ENCODE measurements around the gene KIF18B. TPM values are rescaled to one million over a fixed set of nuclear protein-coding genes. Genes with fewer than 3 reads are reported as not detected.

KIF18B gene
- total and polyA plus RNA-seq, 2 of the 13 experiments (the other 11 are each of a cell fraction or from before 2014, with no cell fraction given) = 15.2 to 15.3 TPM

DNA sequence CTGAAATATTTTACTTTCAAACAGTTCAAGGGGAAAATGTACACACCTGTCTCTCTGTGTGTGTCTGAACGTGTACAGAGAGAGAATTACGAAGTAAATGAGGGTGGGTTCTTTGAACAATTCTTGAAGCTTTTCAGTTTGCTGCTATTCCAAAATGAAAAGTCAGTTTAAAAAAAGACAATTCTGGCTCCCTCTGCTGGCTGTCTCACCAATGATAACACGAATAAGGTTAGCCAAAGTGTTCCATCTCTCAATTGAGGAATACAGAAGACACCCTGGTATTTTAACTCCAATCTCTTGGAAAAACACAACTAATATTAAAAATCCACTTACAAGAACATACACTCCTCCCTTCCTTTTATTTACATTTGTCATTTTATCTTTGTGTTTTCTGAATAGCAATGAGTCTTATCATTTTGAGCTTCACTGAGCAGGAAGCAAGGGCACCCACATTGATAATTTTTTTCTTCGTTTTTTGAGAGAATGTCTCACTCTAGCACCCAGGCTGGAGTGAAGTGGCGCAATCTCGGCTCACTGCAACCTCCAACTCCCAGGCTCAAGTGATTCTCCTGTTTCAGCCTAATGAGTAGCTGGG lies 68.8 kb downstream of the KIF18B start (continued):
- TF ChIP-seq, protein P1, sequence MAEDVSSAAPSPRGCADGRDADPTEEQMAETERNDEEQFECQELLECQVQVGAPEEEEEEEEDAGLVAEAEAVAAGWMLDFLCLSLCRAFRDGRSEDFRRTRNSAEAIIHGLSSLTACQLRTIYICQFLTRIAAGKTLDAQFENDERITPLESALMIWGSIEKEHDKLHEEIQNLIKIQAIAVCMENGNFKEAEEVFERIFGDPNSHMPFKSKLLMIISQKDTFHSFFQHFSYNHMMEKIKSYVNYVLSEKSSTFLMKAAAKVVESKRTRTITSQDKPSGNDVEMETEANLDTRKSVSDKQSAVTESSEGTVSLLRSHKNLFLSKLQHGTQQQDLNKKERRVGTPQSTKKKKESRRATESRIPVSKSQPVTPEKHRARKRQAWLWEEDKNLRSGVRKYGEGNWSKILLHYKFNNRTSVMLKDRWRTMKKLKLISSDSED (CRISPR knock-in tag; IDR thresholded peaks at IDR 0.05) = no peak
- TF ChIP-seq, protein P2, sequence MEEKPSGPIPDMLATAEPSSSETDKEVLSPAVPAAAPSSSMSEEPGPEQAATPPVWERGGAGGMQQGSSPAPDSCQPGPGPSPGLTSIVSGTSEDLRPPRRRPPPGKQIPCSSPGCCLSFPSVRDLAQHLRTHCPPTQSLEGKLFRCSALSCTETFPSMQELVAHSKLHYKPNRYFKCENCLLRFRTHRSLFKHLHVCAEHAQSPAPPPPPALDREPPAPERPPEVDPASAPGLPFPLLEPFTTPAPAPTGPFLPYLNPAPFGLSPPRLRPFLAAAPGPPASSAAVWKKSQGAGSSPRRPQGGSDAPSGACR (CRISPR knock-in tag; IDR thresholded peaks at IDR 0.05) = no peak
- TF ChIP-seq U2AF2 (IDR thresholded peaks at IDR 0.05; ENCODE audit: low read depth, low read length) = no peak
- TF ChIP-seq, protein P3, sequence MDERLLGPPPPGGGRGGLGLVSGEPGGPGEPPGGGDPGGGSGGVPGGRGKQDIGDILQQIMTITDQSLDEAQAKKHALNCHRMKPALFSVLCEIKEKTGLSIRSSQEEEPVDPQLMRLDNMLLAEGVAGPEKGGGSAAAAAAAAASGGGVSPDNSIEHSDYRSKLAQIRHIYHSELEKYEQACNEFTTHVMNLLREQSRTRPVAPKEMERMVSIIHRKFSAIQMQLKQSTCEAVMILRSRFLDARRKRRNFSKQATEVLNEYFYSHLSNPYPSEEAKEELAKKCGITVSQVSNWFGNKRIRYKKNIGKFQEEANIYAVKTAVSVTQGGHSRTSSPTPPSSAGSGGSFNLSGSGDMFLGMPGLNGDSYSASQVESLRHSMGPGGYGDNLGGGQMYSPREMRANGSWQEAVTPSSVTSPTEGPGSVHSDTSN (CRISPR knock-in tag; IDR thresholded peaks at IDR 0.05) = no peak
- TF ChIP-seq ZNF510 (CRISPR knock-in tag; IDR thresholded peaks at IDR 0.05; ENCODE audit: low read depth) = no peak
- TF ChIP-seq RFX3 (CRISPR knock-in tag; IDR thresholded peaks at IDR 0.05) = no peak
- TF ChIP-seq ZNF556 (CRISPR knock-in tag; IDR thresholded peaks at IDR 0.05; ENCODE audit: borderline replicate concordance) = no peak
- TF ChIP-seq, protein P4, sequence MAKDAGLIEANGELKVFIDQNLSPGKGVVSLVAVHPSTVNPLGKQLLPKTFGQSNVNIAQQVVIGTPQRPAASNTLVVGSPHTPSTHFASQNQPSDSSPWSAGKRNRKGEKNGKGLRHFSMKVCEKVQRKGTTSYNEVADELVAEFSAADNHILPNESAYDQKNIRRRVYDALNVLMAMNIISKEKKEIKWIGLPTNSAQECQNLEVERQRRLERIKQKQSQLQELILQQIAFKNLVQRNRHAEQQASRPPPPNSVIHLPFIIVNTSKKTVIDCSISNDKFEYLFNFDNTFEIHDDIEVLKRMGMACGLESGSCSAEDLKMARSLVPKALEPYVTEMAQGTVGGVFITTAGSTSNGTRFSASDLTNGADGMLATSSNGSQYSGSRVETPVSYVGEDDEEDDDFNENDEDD (CRISPR knock-in tag; IDR thresholded peaks at IDR 0.05; ENCODE audit: borderline replicate concordance) = no peak
- TF ChIP-seq, protein P5, sequence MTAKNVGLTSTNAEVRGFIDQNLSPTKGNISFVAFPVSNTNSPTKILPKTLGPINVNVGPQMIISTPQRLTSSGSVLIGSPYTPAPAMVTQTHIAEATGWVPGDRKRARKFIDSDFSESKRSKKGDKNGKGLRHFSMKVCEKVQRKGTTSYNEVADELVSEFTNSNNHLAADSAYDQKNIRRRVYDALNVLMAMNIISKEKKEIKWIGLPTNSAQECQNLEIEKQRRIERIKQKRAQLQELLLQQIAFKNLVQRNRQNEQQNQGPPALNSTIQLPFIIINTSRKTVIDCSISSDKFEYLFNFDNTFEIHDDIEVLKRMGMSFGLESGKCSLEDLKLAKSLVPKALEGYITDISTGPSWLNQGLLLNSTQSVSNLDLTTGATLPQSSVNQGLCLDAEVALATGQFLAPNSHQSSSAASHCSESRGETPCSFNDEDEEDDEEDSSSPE (CRISPR knock-in tag; IDR thresholded peaks at IDR 0.05) = no peak
- TF ChIP-seq STAG1 (CRISPR knock-in tag; IDR thresholded peaks at IDR 0.05) = peak; percentile 42
- TF ChIP-seq ZNF552 (CRISPR knock-in tag; IDR thresholded peaks at IDR 0.05; ENCODE audit: borderline replicate concordance) = no peak
- no peak for TF ChIP-seq CEBPG (CRISPR knock-in tag; IDR thresholded peaks at IDR 0.05)
- no peak for TF ChIP-seq ZNF558 (CRISPR knock-in tag; IDR thresholded peaks at IDR 0.05; ENCODE audit: borderline replicate concordance)
- no peak for TF ChIP-seq AHR (CRISPR knock-in tag; IDR thresholded peaks at IDR 0.05)
- TF ChIP-seq, protein P6, sequence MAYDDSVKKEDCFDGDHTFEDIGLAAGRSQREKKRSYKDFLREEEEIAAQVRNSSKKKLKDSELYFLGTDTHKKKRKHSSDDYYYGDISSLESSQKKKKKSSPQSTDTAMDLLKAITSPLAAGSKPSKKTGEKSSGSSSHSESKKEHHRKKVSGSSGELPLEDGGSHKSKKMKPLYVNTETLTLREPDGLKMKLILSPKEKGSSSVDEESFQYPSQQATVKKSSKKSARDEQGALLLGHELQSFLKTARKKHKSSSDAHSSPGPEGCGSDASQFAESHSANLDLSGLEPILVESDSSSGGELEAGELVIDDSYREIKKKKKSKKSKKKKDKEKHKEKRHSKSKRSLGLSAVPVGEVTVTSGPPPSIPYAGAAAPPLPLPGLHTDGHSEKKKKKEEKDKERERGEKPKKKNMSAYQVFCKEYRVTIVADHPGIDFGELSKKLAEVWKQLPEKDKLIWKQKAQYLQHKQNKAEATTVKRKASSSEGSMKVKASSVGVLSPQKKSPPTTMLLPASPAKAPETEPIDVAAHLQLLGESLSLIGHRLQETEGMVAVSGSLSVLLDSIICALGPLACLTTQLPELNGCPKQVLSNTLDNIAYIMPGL (CRISPR knock-in tag; IDR thresholded peaks at IDR 0.05; ENCODE audit: borderline replicate concordance in 1 of 2, low read depth in 1 of 2) = 0 out of 4 replicates have a peak, but pooled peaks of 1 of the 2 experiments have one; percentile 39
- no peak for TF ChIP-seq GTF2F1 (IDR thresholded peaks at IDR 0.05; ENCODE audit: low read length)
- TF ChIP-seq, protein P7, sequence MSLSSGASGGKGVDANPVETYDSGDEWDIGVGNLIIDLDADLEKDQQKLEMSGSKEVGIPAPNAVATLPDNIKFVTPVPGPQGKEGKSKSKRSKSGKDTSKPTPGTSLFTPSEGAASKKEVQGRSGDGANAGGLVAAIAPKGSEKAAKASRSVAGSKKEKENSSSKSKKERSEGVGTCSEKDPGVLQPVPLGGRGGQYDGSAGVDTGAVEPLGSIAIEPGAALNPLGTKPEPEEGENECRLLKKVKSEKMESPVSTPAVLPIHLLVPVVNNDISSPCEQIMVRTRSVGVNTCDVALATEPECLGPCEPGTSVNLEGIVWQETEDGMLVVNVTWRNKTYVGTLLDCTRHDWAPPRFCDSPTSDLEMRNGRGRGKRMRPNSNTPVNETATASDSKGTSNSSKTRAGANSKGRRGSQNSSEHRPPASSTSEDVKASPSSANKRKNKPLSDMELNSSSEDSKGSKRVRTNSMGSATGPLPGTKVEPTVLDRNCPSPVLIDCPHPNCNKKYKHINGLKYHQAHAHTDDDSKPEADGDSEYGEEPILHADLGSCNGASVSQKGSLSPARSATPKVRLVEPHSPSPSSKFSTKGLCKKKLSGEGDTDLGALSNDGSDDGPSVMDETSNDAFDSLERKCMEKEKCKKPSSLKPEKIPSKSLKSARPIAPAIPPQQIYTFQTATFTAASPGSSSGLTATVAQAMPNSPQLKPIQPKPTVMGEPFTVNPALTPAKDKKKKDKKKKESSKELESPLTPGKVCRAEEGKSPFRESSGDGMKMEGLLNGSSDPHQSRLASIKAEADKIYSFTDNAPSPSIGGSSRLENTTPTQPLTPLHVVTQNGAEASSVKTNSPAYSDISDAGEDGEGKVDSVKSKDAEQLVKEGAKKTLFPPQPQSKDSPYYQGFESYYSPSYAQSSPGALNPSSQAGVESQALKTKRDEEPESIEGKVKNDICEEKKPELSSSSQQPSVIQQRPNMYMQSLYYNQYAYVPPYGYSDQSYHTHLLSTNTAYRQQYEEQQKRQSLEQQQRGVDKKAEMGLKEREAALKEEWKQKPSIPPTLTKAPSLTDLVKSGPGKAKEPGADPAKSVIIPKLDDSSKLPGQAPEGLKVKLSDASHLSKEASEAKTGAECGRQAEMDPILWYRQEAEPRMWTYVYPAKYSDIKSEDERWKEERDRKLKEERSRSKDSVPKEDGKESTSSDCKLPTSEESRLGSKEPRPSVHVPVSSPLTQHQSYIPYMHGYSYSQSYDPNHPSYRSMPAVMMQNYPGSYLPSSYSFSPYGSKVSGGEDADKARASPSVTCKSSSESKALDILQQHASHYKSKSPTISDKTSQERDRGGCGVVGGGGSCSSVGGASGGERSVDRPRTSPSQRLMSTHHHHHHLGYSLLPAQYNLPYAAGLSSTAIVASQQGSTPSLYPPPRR (CRISPR knock-in tag; IDR thresholded peaks at IDR 0.05; ENCODE audit: borderline replicate concordance) = no peak
